SW480 (cell line): ENCODE measurements around the gene SH2D7.

Experiments used
- DNase-seq: peaks from one replicate; pipeline ENCODE4 v3.0.0-alpha.2; 2016; ENCODE audit warnings: low spot score

SH2D7 gene

DNA sequence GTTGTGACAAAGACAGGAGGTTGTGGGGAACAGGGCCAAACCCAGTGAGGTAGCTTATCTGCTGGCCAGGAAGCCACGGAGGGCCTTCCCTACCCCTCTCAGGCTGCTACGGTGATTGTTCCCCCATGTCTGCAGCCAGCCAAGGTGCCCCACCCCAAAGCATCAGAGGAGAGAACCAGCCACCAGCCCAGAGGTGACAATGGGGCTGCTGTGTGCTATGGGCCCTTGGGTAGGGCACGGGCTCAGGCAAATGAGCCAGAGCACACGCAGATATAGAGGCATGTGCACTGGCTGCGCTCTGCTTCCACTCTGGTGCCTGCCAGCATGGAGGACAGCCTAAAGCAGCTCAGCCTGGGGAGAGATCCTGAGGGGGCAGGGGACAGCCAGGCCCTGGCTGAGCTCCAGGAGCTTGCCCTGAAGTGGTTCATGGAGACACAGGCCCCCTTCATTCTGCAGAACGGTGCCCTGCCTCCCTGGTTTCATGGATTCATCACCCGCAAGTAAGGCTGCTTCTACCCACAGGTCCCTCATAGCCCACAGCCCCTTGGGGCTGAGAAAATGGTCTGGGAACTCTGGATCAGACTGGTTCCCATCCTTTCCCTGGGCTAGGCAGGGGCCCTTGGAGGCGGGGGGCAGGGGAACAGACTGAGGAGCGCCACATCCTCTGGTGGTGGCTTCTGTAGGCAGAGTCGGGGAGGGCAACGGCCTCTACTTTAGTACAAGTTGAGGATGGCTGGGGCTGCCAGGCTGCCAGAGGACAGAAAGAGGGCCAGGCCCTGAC is at the start of gene SH2D7:
TSS of gene SH2D7 (plus strand) at position 301 of the 781 bp plus-strand sequence. CDS start at position 325, 24 bp downstream.
- no peak for DNase-seq

DNA sequence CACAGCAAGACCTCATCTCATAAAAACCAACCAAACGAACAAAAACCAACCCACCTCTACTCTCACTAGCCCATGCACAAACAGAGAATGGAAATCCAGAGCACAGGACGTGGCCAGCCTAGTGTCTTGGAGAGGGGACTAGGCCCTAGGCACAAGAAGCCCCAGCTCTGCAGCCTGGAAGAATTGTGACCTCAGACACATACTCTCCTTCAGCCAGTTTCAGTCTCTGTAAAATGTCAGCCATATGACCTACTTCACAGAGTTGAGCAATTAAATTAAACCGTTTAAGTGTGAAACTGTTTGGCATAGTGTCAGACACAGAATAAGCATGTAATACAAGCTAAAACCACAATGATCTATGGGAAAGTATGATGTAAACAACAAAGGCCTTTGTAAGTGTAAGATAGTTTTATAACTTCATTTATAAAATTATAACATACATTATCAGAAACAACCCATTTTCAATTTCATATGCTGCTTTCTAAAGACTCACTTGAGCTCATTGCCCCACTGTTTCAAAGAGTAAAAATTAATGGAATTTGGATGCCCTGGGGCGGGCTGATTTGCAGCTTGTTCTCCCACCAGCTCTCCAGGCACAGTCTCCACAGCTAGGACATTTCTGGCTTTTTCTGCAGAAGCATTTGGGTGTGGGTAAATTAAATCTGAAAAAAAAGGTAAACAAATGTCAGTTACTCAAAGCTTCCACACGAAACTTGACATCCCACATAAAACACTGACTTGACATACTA is 47.8 kb upstream of the SH2D7 start:
- no peak for DNase-seq

DNA sequence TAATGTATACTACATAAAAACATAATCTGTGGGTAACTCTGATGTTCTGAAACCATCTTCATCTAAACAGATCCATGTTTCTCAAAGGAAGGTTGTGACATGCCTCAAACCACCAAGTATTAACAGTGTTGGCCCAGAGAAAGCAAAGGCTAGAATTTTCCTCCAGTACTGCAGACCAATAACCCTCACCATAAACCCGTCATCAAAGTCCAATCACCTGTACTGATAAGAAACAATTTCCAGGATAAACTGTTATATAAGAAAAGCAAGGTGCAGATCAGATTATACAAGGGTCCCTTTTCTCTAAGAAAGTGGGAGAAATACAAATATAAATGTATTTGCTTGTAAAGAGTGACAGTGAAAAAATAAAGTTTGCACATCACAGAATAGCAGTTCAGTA is 47.2 kb upstream of the SH2D7 start:
- no peak for DNase-seq

DNA sequence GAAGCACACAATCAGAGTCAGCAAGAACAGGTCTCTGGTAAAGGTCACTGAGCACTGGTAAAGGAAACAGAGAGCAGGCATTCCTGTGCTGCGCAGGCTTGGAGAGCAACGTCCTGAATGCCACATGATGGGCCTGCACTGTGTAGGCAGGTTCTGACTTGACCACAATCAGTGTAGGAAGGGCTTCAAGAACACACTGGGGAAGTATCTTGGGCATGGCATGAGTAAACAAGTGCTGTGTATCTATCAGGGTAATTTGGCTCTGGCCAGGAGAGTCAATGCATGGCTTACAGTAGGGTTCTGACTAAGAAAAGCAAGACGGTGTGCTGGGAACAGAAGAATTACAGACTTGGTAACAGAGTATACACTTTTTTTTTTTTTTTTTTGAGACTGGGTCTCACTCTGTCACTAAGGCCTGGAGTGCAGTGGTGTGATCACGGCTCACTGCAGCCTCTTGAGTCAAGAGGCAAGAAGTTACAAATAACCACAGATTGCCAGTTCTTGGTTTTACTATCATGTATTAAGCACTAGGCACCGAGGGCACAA is 45.5 kb upstream of the SH2D7 start:
- DNase-seq, result no peak

DNA sequence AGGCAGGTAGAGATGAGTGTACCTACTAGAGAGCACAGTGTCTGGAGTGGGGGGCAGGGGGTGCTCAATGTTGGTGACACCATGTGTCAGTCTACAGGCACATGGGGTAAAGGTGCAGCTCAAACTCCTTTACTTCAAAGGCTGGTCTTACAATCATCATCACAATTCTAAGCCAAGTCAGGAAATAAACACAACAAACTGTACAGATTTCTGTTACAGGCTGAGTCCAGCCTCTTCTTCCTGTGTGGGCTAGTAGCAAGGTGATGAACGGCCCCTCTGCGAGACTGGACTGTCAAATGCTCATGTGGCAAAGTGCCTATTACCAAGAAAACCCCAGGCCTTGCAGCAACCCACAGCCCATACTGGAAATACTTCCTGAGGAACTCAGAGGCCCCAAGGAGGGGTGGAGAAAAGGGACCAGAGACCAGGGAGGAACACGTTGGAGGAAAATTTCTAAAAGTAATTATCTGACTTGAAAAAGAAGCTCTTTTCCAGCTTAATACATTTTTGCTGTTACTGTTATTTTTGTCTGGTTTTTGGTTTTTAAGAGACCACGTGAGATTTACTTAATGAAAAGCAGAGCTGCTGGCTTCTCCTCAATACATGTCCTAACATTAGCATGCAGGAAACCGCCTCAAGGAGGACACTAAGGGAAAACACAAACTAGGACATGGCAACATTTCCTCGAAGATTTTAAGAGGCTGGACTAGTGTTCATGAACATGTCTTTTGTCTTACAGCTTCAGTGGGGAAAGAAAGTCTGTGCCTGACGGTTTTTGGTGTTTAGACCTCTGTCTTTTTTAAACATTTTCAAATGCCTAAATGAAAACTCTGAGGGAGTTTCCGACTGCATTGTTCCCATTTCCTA is 44.4 kb upstream of the SH2D7 start:
- DNase-seq, result no peak

DNA sequence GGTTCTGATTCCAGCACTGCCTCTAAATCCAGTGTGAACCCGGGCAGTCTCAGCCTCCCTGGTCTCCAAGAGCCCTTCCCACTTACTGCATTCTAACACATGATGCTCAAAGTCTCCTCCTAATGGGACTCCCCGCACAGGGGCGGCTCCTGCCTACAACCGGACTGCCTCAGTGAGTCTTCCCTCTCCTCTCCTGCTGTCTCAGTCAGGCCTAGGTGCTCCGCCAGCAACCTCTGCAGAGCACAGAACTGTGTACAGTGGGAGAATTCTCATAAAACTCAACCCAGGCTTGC is 43.8 kb upstream of the SH2D7 start:
- no peak for DNase-seq

DNA sequence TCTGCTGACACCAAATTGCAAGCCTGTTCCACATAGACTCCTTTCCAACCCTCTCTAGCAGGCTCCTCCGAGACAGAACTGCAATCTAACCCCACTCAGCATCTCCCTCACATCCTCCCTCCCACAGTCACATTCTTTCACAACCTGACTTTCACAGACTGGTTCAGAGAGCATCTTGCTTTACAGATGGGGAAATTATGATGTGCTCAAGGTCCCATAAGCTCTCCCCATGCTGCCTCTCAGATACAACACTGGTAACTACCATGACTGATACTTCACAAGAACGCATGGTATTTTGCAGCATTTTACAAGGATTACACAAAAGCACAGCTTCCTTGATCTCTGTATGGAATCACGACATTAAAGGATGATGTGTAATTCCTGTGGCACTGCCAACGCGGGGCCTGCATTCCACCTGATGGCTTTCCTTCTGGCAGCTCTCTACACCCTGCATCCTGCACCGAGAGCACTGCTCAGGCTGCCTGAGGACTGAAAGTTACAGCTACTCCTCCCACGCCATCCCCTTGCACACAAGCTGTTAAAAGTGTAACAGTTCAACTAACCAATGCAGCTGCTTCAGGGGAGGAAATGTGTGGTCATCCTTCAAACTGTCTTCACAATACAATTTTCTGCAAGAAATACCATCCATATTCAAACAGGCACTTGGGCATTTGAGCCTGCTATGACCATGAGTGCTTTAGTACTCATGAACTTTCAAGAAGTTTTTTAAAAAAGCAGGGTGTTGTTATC is 42.5 kb upstream of the SH2D7 start:
- peak; percentile 72 for DNase-seq

DNA sequence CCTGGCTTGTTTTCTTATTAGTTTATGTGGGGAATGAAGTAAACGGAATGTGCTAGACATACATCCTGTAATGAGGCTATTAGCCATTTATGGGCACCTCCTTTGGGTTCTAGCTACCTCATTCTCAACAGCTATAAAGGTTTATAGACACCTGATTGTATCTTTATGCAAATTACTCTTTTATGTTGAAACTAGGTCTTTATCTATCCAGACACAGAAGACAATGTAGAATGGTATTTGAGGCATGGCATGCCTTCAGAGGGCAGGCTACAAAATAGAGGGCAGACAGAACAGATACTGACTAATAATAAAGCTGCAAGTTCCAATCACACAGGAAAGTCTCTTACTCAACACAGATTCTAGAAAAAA is 41.9 kb upstream of the SH2D7 start:
- no peak for DNase-seq

DNA sequence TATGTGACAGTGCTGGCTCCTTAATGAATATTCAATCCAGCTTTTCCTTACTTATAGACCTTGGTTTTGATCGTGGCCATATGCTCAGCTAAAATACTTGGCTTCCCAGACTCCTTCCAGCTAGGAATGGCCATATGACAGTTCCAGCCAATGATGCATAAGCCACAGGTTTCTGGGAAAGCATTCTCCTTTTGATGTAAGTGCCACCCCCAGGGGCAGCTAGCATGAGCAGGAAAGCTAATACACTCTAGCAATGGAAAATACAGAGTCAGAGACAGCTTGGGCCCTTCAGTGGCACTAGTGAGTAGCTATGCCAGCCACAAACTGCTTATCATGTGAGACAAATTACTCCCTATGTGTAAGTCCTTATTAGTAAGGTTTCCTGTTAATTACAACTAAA is 41.5 kb upstream of the SH2D7 start:
- no peak for DNase-seq

DNA sequence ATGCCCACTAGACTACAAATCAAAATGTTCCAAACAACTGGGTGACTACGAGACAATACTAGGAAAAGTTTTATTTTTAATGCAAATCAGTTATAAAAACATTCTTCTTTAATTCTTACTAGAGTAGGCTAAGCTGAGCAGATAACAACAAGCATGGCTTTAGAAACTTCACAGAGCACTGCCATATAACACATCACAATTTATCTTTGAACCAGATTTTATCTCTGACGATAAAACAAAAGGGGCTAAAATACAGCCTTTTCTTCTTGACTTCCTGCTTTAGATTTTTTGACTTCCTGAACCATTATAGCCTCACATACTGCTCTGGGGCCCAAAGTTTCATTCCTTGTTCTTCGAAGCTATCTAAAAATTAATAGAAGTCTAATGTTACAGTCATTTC is 40.8 kb upstream of the SH2D7 start:
- DNase-seq, result no peak

DNA sequence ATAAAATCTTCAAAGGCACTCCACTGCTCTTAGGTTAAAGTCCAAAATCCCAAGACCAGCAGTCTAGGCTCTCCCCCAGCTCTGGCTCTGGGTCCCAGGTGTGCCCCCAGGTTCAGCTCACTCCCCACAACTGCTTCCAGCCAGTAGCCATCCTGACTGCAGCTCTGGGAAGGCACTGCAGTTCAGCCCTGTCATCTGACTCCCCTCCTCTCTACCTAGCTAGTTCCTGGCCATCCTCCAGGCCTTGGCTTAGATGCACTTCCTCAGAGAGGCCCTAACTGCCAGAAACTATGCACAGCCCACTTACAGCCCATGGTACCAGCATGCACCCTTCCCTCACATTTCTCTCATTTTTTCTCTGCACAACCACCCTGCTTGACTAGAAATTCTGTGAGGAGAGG is 40.4 kb upstream of the SH2D7 start:
- DNase-seq, result no peak

DNA sequence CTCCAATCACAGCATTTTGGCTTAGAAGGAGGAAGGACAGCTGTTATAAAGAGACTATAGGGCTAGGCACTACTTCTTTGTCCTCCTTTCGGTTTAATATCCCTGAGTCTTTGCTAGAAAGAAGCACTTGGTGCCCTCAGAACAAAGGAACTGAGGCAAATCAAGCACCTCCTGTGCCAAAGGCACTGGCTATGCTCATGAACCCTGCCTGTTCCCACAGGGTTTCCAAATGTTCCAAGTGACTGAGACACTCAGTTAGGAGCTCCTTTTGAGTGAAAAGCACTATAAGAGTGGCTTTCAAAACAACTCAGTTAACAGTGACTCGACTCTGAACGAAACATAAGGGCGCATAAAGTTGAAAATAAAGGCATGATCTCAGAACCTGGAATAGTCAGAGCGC is 39.8 kb upstream of the SH2D7 start:
- DNase-seq, result no peak

DNA sequence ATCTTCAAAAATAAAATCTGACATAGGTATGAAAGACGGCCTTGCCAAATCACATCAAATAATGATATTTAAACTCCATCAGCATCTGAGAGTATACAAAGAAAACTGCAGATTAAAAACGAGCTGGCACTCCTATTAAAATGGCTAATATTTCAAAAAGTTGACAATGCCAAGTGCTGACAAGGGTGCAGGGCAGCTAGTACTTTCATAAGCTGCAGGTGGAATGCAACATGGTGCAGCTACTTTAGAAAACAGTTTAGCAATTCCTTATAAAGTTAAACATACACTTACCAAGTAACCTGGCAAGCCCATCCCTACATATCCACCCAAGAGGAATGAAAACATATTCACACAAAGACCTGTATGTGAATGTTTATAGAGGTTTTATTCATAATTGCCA is 37.8 kb upstream of the SH2D7 start:
- no peak for DNase-seq

DNA sequence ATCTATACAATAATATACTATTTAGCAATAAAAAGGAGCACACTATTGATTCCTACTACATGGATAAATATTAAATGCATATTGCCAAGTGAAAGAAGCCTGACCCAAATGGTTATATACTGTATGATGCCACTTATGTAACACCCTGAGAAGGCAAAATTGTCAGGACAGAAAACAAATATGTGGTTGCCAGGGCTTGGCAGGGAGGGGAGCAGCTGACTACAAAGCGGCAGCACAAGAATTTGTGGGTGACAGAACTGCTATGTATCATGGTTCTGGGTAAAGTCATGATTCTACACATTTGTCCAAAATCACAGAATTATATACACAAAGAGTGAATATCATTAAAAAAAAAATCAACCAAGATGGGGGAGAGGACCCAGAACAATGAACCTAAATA is 37.4 kb upstream of the SH2D7 start:
- no peak for DNase-seq

DNA sequence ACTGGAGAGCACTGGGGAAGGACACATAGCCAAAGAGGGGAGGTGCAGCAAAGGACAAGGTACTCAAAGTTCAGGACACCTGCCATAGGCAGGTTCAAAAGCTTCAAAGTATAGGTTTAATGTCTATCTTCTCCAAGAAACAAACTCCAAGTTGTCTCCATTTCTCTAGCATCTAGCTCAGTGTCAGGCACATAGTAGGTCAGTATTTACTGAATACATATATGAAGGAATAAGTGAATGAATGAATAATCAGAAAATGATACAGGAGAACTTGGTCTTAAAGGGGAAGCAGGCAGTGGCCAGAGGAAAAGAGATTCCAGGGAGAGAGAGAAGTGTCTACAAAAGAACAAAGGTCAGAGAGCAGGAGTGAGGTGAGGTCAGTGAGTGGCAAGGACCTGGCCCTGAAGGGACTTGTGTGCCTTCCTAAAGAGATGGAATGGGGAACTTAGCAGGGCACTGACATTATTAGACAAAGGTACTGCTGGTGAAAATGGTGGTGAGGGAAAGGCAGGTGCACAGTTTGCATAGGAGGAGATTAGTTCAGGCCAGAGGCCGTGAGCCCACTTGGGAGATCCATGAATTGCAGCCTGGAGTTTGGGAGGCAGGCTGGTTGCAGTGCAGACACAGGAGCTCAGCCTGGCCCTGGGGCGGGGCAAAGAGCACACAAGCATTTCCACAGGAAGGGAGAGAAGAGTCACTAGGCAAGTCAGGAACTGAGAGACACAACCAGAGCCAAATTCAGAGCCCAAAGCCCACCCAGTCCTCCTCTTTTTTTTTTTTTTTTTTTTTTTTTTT is 36.2 kb upstream of the SH2D7 start:
- peak; percentile 64 for DNase-seq

DNA sequence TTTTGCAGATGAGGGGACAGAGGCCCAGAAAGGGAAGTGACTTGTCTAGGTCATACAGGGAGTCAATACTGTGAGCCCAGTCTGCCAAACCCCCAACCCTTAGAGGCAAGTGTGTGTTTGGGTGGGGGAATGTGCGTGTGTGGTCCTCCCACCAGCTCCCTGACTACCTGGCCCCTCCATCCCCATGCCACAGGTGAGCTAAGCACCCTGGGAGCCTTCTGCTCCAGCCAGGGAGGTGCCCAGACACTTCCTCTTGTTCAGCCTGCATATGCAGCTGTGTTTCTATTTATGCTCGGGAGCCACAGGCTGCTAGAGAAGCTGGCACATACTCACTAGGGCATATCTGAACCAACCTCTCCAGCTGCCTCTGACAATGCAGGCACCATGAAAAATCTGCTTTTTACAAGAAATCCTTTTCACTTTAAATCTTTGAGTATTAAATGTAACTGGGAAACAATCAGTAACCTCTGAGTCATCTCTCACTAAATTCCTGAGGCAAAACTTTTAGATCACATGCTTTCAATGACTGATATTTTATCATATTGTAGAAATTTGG is 35.6 kb upstream of the SH2D7 start:
- peak; percentile 9 for DNase-seq

DNA sequence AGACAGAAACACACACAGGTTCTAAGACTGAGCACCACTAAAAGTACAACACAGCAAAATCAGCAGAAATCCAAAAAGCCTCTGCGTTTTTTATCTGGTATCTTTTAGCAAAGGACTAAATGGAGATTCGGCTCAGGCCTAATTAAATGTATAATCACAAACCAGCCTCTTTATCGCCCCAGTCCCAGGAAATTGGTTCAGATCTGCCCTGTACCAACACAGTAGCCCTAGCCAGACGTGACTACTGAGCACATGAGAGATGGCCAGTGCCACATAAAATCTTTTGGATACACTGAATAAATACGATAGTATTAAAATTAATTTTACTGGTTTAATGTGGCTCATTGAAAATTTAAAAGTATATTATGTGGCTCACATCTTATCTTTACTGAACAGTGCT is 34.6 kb upstream of the SH2D7 start:
- DNase-seq, result no peak

DNA sequence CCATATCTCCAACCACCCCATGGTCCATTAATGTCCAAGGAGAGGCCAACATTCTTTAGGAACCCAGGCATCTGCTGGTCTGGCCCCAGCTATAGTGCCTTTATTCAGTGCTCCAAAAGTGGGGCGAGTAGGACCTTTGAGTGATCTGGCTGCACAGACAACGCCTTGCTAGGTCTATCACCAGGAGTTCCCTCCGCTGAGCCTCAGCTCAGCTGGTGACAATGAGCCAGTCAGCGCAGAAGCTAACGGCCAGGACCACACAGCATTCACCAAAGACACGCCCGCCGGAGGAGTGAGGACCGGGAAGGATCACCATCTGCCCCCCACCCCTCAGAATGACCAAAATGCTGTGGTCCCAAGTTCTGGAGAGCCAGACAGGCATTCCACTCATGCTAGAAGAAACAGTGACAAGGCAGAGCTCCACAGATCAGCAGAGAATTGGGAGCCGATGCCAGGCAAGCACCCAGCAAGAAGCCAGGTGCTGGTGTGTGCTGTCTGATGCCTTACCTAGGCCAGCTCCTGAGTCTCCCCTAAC is 33.9 kb upstream of the SH2D7 start:
- DNase-seq, result no peak

DNA sequence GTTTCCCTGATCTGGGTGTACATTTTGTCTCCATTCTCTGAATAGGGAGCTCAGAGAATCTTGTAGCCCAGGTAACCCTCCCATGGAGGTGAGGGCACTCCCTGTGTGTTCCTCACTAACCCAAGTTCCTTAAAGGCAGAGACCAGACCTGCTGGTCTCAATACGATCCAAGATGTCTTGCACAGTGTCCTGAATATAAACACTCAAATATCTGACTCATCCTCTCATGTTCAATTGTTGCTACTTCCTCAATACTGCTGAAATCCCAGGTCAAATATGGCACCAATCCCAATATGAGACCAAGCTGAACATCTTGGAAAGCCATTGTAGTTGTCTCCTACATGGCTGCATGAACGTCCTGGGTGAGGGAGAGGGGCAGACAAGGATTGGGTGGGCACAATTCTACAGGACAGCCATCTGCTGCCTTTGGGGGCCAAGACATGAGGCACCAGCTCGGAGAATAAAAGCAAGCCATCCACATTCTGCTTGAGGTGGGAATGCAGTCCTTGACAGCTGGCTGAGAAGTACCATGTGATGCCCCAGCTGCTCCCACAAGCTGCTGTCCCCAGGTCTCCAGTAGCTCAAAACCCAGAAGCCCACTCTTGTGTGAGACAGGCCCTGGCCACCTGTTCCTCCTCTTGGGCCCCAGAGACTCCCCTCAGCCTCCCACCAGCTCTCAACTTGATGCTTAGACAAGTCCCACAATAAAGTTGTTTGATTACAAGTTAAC is 33.1 kb upstream of the SH2D7 start:
- DNase-seq, result no peak

DNA sequence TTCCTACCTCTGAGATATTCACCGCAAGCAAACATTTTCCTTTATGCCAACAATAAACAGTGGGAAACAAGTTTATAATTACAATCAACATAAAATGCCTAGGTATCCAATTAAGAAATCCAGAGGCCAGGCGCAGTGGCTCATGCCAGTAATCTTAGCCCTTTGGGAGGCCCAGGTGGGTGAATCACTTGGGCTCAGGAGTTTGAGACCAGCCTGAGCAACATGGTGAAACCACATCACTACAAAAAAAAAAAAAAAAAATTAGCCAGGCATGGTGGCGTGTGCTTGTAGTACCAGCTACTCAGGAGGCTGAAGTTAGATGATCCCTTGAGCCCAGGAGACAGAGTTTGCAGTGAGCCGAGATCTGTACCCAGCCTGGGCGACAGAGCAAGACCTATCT is 32.1 kb upstream of the SH2D7 start:
- no peak for DNase-seq
